Measurements from ENCODE around the gene CENPV.

CENPV gene

DNA sequence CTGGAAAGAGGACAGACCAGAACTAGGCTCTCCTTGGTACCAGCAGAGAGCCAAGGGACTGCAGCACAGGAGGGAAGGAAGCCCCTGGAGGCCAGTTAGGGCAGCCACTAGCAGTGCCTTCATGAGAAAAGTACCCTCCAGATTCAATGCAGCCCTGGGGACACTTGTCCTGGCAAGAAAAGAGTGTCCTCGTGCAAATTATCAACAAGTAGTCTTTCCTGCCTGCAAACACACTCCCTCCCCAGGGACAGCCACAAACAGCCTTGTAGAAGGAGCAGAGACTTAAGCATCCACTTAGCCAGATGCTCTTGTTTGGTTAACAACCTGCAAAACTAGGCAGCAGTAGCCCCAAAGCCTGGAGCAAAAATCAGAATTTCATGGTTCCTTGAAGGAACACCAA is 24.3 kb downstream of the CENPV start:
- Histone ChIP-seq H3K27ac (ENCODE audit: low read length, poor library complexity, severe bottlenecking) (no peak overlapping the region), H3K14ac (ENCODE audit: low read length in 2 of 2) (no peak overlapping the region), H2BK12ac (ENCODE audit: low read length in 2 of 2) (no peak overlapping the region), H3K18ac (ENCODE audit: low read depth in 1 of 2, low read length in 2 of 2) (peak overlapping the region in 1 of 2 experiments; percentile 49), H4K91ac (ENCODE audit: low read length) (no peak overlapping the region), H2BK120ac (ENCODE audit: low read depth, low read length) (no peak overlapping the region), H2BK5ac (ENCODE audit: low read depth, low read length, poor library complexity, severe bottlenecking) (no peak overlapping the region), H3K4ac (ENCODE audit: low read depth in 1 of 2, low read length in 2 of 2) (no peak overlapping the region), H3K27me3 (ENCODE audit: control insufficient read depth in 1 of 2, insufficient read depth in 1 of 2, low read length in 2 of 2) (no peaks in the 10 kb centered on the region), H3K4me1 (ENCODE audit: control insufficient read depth, insufficient read depth, low read depth, low read length) (peaks cover 6% of the 10 kb centered on the region), H3K9ac (ENCODE audit: low read length) (no peak overlapping the region), H3K23ac (ENCODE audit: low read length in 2 of 2) (no peak overlapping the region), H3K9me3 (ENCODE audit: control insufficient read depth, low read length) (no peaks in the 10 kb centered on the region), H3K4me2 (ENCODE audit: low read length, poor library complexity, severe bottlenecking) (no peak overlapping the region), H3K79me1 (replicated peaks; ENCODE audit: low read length, poor library complexity, severe bottlenecking) (no peaks in the 10 kb centered on the region), H3K36me3 (ENCODE audit: control insufficient read depth in 1 of 2, insufficient read depth in 2 of 2, low read depth in 1 of 2, low read length in 2 of 2) (peaks cover 12 to 23% of the 10 kb centered on the region in 2 experiments), H2AK5ac (ENCODE audit: low read length, severe bottlenecking) (no peak overlapping the region), H4K8ac (ENCODE audit: low read length) (no peak overlapping the region), H3K4me3 (ENCODE audit: insufficient read depth in 1 of 2, low read depth in 1 of 2, low read length in 2 of 2) (peak overlapping the region in 1 of 2 experiments; percentile 52), H2AFZ (ENCODE audit: low read depth, low read length) (no peak overlapping the region), H2BK15ac (ENCODE audit: low read depth, poor library complexity, severe bottlenecking) (no peak overlapping the region)
- 6% methylated on average over 1 of the region's 1 CpG for WGBS
- no peak for DNase-seq

DNA sequence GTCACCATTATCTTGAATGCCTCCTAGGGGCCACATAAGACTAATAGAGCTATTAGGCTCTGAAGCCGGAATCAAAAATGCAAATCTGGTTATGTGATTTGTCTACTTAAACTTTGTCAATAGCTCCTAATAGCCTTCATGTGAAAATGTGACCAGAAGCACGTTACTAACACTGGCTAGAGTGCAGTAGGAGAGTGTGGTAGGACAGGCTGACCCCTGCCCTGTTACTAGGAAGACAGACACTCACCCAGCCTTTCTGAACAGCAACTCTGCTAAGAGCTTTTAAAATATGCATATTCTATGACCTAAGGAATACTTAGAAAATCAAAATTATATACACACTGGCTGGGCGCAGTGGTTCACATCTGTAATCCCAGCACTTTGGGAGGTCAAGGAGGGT is 26.3 kb downstream of the CENPV start:
- no peak for DNase-seq
- no peak overlapping the region for H3K4ac ChIP-seq (ENCODE audit: low read depth in 1 of 2, low read length in 2 of 2)
- H3K4me1 ChIP-seq (ENCODE audit: control insufficient read depth, insufficient read depth, low read depth, low read length), result peaks cover 8% of the 10 kb centered on the region
- no peak overlapping the region for H4K91ac ChIP-seq (ENCODE audit: low read length)
- peaks cover 12 to 23% of the 10 kb centered on the region in 2 experiments for H3K36me3 ChIP-seq (ENCODE audit: control insufficient read depth in 1 of 2, insufficient read depth in 2 of 2, low read depth in 1 of 2, low read length in 2 of 2)
- H2BK5ac ChIP-seq (ENCODE audit: low read depth, low read length, poor library complexity, severe bottlenecking), result no peak overlapping the region
- H3K18ac ChIP-seq (ENCODE audit: low read depth in 1 of 2, low read length in 2 of 2), result no peak overlapping the region
- no peak overlapping the region for H2AFZ ChIP-seq (ENCODE audit: low read depth, low read length)
- H2BK12ac ChIP-seq (ENCODE audit: low read length in 2 of 2), result no peak overlapping the region
- no peak overlapping the region for H2BK120ac ChIP-seq (ENCODE audit: low read depth, low read length)
- no peaks in the 10 kb centered on the region for H3K27me3 ChIP-seq (ENCODE audit: control insufficient read depth in 1 of 2, insufficient read depth in 1 of 2, low read length in 2 of 2)
- H3K79me1 ChIP-seq (replicated peaks; ENCODE audit: low read length, poor library complexity, severe bottlenecking), result no peaks in the 10 kb centered on the region
- 100% methylated on average over 2 of the region's 3 CpGs for WGBS
- H3K4me2 ChIP-seq (ENCODE audit: low read length, poor library complexity, severe bottlenecking), result no peak overlapping the region
- no peak overlapping the region for H3K14ac ChIP-seq (ENCODE audit: low read length in 2 of 2)
- no peak overlapping the region for H2BK15ac ChIP-seq (ENCODE audit: low read depth, poor library complexity, severe bottlenecking)
- no peak overlapping the region for H3K4me3 ChIP-seq (ENCODE audit: insufficient read depth in 1 of 2, low read depth in 1 of 2, low read length in 2 of 2)
- H3K9me3 ChIP-seq (ENCODE audit: control insufficient read depth, low read length), result no peaks in the 10 kb centered on the region
- no peak overlapping the region for H3K23ac ChIP-seq (ENCODE audit: low read length in 2 of 2)
- H3K27ac ChIP-seq (ENCODE audit: low read length, poor library complexity, severe bottlenecking), result no peak overlapping the region
- H3K9ac ChIP-seq (ENCODE audit: low read length), result no peak overlapping the region
- no peak overlapping the region for H2AK5ac ChIP-seq (ENCODE audit: low read length, severe bottlenecking)
- no peak overlapping the region for H4K8ac ChIP-seq (ENCODE audit: low read length)

GRCh38 chr17:16325964-16326363 is 27.3 kb downstream of the CENPV start:
- H2BK5ac ChIP-seq (ENCODE audit: low read depth, low read length, poor library complexity, severe bottlenecking), result no peak overlapping the region
- no peak overlapping the region for H2BK12ac ChIP-seq (ENCODE audit: low read length in 2 of 2)
- H2AK5ac ChIP-seq (ENCODE audit: low read length, severe bottlenecking), result no peak overlapping the region
- H3K4ac ChIP-seq (ENCODE audit: low read depth in 1 of 2, low read length in 2 of 2), result no peak overlapping the region
- no peak overlapping the region for H3K18ac ChIP-seq (ENCODE audit: low read depth in 1 of 2, low read length in 2 of 2)
- no peak overlapping the region for H4K8ac ChIP-seq (ENCODE audit: low read length)
- no peak overlapping the region for H4K91ac ChIP-seq (ENCODE audit: low read length)
- H3K79me1 ChIP-seq (replicated peaks; ENCODE audit: low read length, poor library complexity, severe bottlenecking), result no peaks in the 10 kb centered on the region
- H3K4me1 ChIP-seq (ENCODE audit: control insufficient read depth, insufficient read depth, low read depth, low read length), result peaks cover 8% of the 10 kb centered on the region
- DNase-seq, result no peak
- H3K4me2 ChIP-seq (ENCODE audit: low read length, poor library complexity, severe bottlenecking), result no peak overlapping the region
- H3K27me3 ChIP-seq (ENCODE audit: control insufficient read depth in 1 of 2, insufficient read depth in 1 of 2, low read length in 2 of 2), result no peaks in the 10 kb centered on the region
- no peak overlapping the region for H3K27ac ChIP-seq (ENCODE audit: low read length, poor library complexity, severe bottlenecking)
- no peak overlapping the region for H3K14ac ChIP-seq (ENCODE audit: low read length in 2 of 2)
- H2BK15ac ChIP-seq (ENCODE audit: low read depth, poor library complexity, severe bottlenecking), result no peak overlapping the region
- WGBS, result 93% methylated on average over 1 of the region's 1 CpG
- H3K23ac ChIP-seq (ENCODE audit: low read length in 2 of 2), result no peak overlapping the region
- no peak overlapping the region for H3K4me3 ChIP-seq (ENCODE audit: insufficient read depth in 1 of 2, low read depth in 1 of 2, low read length in 2 of 2)
- no peak overlapping the region for H2BK120ac ChIP-seq (ENCODE audit: low read depth, low read length)
- H2AFZ ChIP-seq (ENCODE audit: low read depth, low read length), result no peak overlapping the region
- H3K9me3 ChIP-seq (ENCODE audit: control insufficient read depth, low read length), result no peaks in the 10 kb centered on the region
- H3K36me3 ChIP-seq (ENCODE audit: control insufficient read depth in 1 of 2, insufficient read depth in 2 of 2, low read depth in 1 of 2, low read length in 2 of 2), result peaks cover 12 to 23% of the 10 kb centered on the region in 2 experiments
- H3K9ac ChIP-seq (ENCODE audit: low read length), result no peak overlapping the region

- Histone ChIP-seq H3K36me3 (ENCODE audit: control insufficient read depth in 1 of 2, insufficient read depth in 2 of 2, low read depth in 1 of 2, low read length in 2 of 2) (peaks cover 12 to 25% of the 10 kb centered on the region in 2 experiments), H3K9ac (ENCODE audit: low read length) (no peak overlapping the region), H4K8ac (ENCODE audit: low read length) (no peak overlapping the region), H2BK15ac (ENCODE audit: low read depth, poor library complexity, severe bottlenecking) (no peak overlapping the region), H3K14ac (ENCODE audit: low read length in 2 of 2) (no peak overlapping the region), H3K23ac (ENCODE audit: low read length in 2 of 2) (no peak overlapping the region), H3K4ac (ENCODE audit: low read depth in 1 of 2, low read length in 2 of 2) (no peak overlapping the region), H4K91ac (ENCODE audit: low read length) (no peak overlapping the region), H3K18ac (ENCODE audit: low read depth in 1 of 2, low read length in 2 of 2) (no peak overlapping the region), H3K27me3 (ENCODE audit: control insufficient read depth in 1 of 2, insufficient read depth in 1 of 2, low read length in 2 of 2) (no peaks in the 10 kb centered on the region), H3K4me1 (ENCODE audit: control insufficient read depth, insufficient read depth, low read depth, low read length) (peaks cover 1% of the 10 kb centered on the region), H2BK120ac (ENCODE audit: low read depth, low read length) (no peak overlapping the region), H2BK5ac (ENCODE audit: low read depth, low read length, poor library complexity, severe bottlenecking) (no peak overlapping the region), H2AFZ (ENCODE audit: low read depth, low read length) (no peak overlapping the region), H3K4me3 (ENCODE audit: insufficient read depth in 1 of 2, low read depth in 1 of 2, low read length in 2 of 2) (no peak overlapping the region), H3K27ac (ENCODE audit: low read length, poor library complexity, severe bottlenecking) (peak overlapping the region; percentile 32), H3K9me3 (ENCODE audit: control insufficient read depth, low read length) (no peaks in the 10 kb centered on the region), H3K79me1 (replicated peaks; ENCODE audit: low read length, poor library complexity, severe bottlenecking) (no peaks in the 10 kb centered on the region), H2BK12ac (ENCODE audit: low read length in 2 of 2) (no peak overlapping the region), H2AK5ac (ENCODE audit: low read length, severe bottlenecking) (no peak overlapping the region), H3K4me2 (ENCODE audit: low read length, poor library complexity, severe bottlenecking) (no peak overlapping the region)
- WGBS, result 0% methylated on average over 3 of the region's 3 CpGs
- peak; percentile 87 for DNase-seq
Observed at GRCh38 chr17:16322636-16323035, 30.6 kb downstream of the CENPV start.
